Spleen (tissue), 7 donors: ENCODE results near the gene AFAP1L2.

Source experiments
- CTCF ChIP-seq, 11 experiments: fragments of 200-600 bp in 7 of 11; fragments of 450-650 bp in 4 of 11; sonication (generic) in 4 of 11; IDR thresholded peaks in 8 of 11; conservative IDR thresholded peaks in 3 of 11; 1 replicate in 7 of 11; 2 replicates in 4 of 11; pipeline versions ENCODE4 v1.4.0 to v1.8.0; 2016 to 2021; ENCODE audit warnings: antibody characterized with exemption in 11 of 11, inconsistent platforms in 4 of 11, mild to moderate bottlenecking in 1 of 11
- POLR2A ChIP-seq, 3 donors: fragments of 450-650 bp; IDR thresholded peaks; one replicate each; pipeline ENCODE4 v1.5.1; 2017; ENCODE audit warnings: antibody characterized with exemption in 3 of 3, mild to moderate bottlenecking in 1 of 3
- POLR2AphosphoS5 ChIP-seq, 3 donors: sonication (generic); formaldehyde crosslinking; IDR thresholded peaks; one replicate each; pipeline ENCODE4 v1.5.1; 2017; ENCODE audit warnings: antibody characterized with exemption in 3 of 3
- donor health status: DM: no; HTN: no; CAD: no; lungs with moderate emphysema.
- donor health status: DM: no; HTN: no; CAD: no.
- donor health status: DM: no; HTN: no; CAD: no.

DNA sequence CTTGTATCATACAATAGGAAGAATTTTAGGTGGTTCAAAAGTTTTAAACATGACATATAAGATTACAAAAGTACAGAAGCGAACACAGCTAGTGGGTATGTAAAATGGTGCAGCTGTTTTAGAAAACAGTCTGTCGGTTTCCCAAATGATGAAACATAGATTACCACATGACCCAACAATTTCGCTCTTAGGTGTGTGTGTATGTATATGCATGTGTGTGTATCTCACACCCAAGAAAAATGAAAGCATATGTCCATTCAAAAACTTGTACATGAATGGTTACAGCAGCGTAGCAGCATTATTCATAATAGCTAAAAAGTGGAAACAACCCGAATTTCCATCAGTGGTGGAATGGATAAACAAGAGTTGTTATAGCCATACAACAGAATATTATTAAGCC lies 23.5 kb downstream of the AFAP1L2 start:
- TF ChIP-seq CTCF (IDR thresholded peaks at IDR 0.05 in 8 of 11, conservative IDR thresholded peaks at IDR 0.05 in 3 of 11) (no peak), POLR2A (IDR thresholded peaks at IDR 0.05) (no peak), POLR2AphosphoS5 (IDR thresholded peaks at IDR 0.05) (no peak)
